ENCODE results near the gene PRSS3. TPM values are rescaled to one million over a fixed set of nuclear protein-coding genes. Genes with fewer than 3 reads are reported as not detected.
"Not testable (repeated sequence)": the region's sequence is repeated elsewhere in the genome, so short reads cannot be mapped to it uniquely, and the experiment has no call there.

The PRSS3 gene
- polyA plus RNA-seq, 1 donor from 2014 or later = not detected

DNA sequence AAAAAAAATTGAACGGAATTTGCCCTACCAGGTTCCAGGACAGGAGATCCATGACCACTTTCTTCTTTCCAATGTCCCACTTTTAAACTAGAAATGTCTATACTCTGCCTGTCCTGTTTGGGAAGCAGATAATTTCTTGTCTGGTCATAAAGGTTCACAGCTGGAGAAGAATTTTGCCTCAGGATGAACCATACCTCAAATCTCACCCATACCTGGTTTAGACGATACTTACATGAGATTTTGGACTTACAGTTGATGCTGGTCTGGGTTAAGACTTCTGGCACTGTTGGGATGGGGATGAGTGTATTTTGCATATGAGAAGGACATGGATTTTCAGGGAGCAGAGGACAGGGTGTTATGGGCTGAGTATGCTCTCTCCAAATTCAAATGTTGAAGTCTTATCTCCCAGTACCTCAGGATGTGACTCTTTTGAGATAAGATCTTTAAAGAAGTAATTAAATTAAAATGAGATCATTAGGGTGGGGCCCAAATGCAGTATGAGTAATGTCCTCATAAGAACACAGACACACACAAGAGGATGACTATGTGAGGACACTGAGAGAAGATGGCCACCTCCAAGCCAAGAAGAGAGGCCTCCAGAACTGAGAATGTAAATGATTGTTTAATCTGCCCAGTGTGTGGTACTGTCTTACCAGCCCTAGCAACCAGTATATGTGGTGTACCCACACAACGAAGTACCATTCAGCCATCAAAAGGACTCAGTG, 25.0 kb upstream of the PRSS3 start:
- H2AFZ ChIP-seq (ENCODE audit: low read depth, low read length); H4K20me1 ChIP-seq (ENCODE audit: insufficient read depth); H3K79me2 ChIP-seq (replicated peaks; ENCODE audit: insufficient read depth, low read length); H3K36me3 ChIP-seq (ENCODE audit: insufficient read depth, low read length); H3K4me2 ChIP-seq (ENCODE audit: low read length); H3F3A ChIP-seq (ENCODE audit: insufficient read depth, low read length, poor library complexity, severe bottlenecking); H3K9ac ChIP-seq (ENCODE audit: low read length); H3K27me3 ChIP-seq (ENCODE audit: insufficient read depth, low read depth, low read length); H3K4me3 ChIP-seq (ENCODE audit: low read length); H3K9me2 ChIP-seq (ENCODE audit: insufficient read depth, low read length); H3K9me3 ChIP-seq (ENCODE audit: low read length); H3K27ac ChIP-seq (ENCODE audit: low read length): not testable (repeated sequence)

DNA sequence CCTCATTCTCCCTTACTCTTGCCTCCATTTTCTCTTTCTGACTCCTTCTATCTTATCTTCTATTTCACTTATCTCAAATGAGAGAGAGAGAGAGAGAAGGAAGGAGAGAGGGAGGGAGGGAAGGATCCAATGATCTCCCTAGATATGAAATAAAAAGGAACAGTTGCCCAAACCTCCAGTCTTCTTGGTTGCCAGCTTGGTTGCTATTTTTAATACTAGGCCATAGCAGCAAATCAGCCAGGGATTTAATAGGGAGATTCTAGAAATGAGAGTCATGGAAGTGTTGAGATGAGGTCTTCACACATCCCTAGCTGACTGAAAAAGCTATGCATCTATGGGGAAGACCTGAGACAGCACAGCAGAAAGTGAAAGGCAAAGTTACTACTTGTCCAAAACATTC, 22.2 kb upstream of the PRSS3 start:
- H3K79me2 ChIP-seq (replicated peaks; ENCODE audit: insufficient read depth, low read length); H2AFZ ChIP-seq (ENCODE audit: low read depth, low read length); H3K9ac ChIP-seq (ENCODE audit: low read length); H3F3A ChIP-seq (ENCODE audit: insufficient read depth, low read length, poor library complexity, severe bottlenecking); H3K27me3 ChIP-seq (ENCODE audit: insufficient read depth, low read depth, low read length); H3K27ac ChIP-seq (ENCODE audit: low read length); H3K4me2 ChIP-seq (ENCODE audit: low read length); H3K9me2 ChIP-seq (ENCODE audit: insufficient read depth, low read length); H4K20me1 ChIP-seq (ENCODE audit: insufficient read depth); H3K36me3 ChIP-seq (ENCODE audit: insufficient read depth, low read length); H3K9me3 ChIP-seq (ENCODE audit: low read length); H3K4me3 ChIP-seq (ENCODE audit: low read length): not testable (repeated sequence)

DNA sequence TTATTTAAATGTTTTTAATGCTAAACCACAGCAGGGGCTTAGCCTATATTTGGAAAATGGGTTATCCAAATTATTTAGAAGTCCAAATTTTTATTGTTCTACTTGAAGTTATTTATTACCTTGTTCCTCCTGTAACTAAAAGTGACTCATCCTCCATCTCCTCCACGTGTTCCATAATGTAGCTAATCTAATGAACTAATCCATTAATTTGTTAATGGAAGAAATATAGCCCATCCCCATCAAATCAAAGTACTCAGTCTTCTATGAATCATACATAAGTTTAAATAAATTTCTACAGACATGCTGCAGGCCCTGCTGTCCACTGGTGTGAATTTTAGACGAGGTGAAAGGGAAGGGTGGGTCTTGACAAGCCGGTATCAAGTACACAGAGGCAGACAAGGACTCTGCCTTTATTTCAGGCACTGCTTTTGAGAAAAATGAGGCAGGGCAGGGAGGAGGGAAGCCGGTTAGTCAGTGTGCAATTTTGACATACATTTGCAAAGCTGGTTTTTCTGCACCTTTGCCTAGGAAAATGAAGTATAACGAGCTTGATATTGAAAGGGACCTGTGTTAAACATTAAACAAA, 21.2 kb upstream of the PRSS3 start:
- H2AFZ ChIP-seq (ENCODE audit: low read depth, low read length); H3K4me2 ChIP-seq (ENCODE audit: low read length); H3K4me3 ChIP-seq (ENCODE audit: low read length); H3K79me2 ChIP-seq (replicated peaks; ENCODE audit: insufficient read depth, low read length); H3K9ac ChIP-seq (ENCODE audit: low read length); H3K27me3 ChIP-seq (ENCODE audit: insufficient read depth, low read depth, low read length); H3F3A ChIP-seq (ENCODE audit: insufficient read depth, low read length, poor library complexity, severe bottlenecking); H3K9me2 ChIP-seq (ENCODE audit: insufficient read depth, low read length); H3K36me3 ChIP-seq (ENCODE audit: insufficient read depth, low read length); H4K20me1 ChIP-seq (ENCODE audit: insufficient read depth); H3K27ac ChIP-seq (ENCODE audit: low read length); H3K9me3 ChIP-seq (ENCODE audit: low read length): not testable (repeated sequence)

DNA sequence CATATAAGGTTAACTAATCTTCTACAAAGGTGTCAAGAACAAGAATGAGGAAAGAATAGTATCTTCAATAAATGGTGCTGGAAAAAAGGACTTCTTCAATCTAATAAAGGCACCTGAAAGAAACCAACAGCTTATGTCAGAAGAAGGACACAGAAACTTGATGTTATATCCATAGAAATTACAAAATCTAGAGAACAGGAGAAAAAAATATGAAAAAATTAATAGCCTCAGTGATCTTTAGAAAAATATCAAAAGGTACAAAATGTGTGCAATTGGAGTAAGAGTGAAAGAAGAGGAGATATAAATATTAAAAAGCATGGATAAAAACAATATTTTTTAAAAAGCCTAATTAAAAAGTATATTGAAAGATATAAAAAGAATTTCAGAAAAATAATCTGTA, 18.8 kb upstream of the PRSS3 start:
- Histone ChIP-seq H3F3A (ENCODE audit: insufficient read depth, low read length, poor library complexity, severe bottlenecking) (no peaks in the 10 kb centered on the region), H3K36me3 (ENCODE audit: insufficient read depth, low read length) (no peaks in the 10 kb centered on the region), H3K27me3 (ENCODE audit: insufficient read depth, low read depth, low read length) (no peaks in the 10 kb centered on the region), H4K20me1 (ENCODE audit: insufficient read depth) (no peaks in the 10 kb centered on the region), H3K4me2 (ENCODE audit: low read length) (no peak overlapping the region), H2AFZ (ENCODE audit: low read depth, low read length) (no peak overlapping the region), H3K27ac (ENCODE audit: low read length) (no peak overlapping the region), H3K79me2 (replicated peaks; ENCODE audit: insufficient read depth, low read length) (no peaks in the 10 kb centered on the region), H3K9me2 (ENCODE audit: insufficient read depth, low read length) (no peaks in the 10 kb centered on the region), H3K4me3 (ENCODE audit: low read length) (no peak overlapping the region), H3K9me3 (ENCODE audit: low read length) (no peaks in the 10 kb centered on the region), H3K9ac (ENCODE audit: low read length) (no peak overlapping the region)
- TF ChIP-seq, protein P1, sequence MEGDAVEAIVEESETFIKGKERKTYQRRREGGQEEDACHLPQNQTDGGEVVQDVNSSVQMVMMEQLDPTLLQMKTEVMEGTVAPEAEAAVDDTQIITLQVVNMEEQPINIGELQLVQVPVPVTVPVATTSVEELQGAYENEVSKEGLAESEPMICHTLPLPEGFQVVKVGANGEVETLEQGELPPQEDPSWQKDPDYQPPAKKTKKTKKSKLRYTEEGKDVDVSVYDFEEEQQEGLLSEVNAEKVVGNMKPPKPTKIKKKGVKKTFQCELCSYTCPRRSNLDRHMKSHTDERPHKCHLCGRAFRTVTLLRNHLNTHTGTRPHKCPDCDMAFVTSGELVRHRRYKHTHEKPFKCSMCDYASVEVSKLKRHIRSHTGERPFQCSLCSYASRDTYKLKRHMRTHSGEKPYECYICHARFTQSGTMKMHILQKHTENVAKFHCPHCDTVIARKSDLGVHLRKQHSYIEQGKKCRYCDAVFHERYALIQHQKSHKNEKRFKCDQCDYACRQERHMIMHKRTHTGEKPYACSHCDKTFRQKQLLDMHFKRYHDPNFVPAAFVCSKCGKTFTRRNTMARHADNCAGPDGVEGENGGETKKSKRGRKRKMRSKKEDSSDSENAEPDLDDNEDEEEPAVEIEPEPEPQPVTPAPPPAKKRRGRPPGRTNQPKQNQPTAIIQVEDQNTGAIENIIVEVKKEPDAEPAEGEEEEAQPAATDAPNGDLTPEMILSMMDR (IDR thresholded peaks at IDR 0.05; ENCODE audit: poor library complexity, severe bottlenecking) = no peak
- TF ChIP-seq MXI1 (conservative IDR thresholded peaks at IDR 0.05; ENCODE audit: poor library complexity, severe bottlenecking) (no peak), SMC3 (conservative IDR thresholded peaks at IDR 0.05; ENCODE audit: poor library complexity) (no peak), EZH2 (IDR thresholded peaks at IDR 0.05; ENCODE audit: borderline replicate concordance, insufficient read depth, low read length, poor library complexity, severe bottlenecking) (no peak), TAF1 (IDR thresholded peaks at IDR 0.05; ENCODE audit: low read depth) (no peak), REST (IDR thresholded peaks at IDR 0.05; ENCODE audit: borderline replicate concordance) (no peak), EP300 (conservative IDR thresholded peaks at IDR 0.05; ENCODE audit: poor library complexity, severe bottlenecking) (no peak), RAD21 (conservative IDR thresholded peaks at IDR 0.05) (no peak), POLR2AphosphoS5 (IDR thresholded peaks at IDR 0.05) (no peak)
